Transverse colon (tissue), 4 donors: ENCODE data around the gene AMD1. TPM values are rescaled to one million over a fixed set of nuclear protein-coding genes. Genes with fewer than 3 reads are reported as not detected.
A peak's percentile ranks its signal among the peaks of the same experiment; 100 is the strongest.

Source experiments
- DNase-seq: peaks from one replicate; pipeline ENCODE4 v3.0.0-alpha.2; 2019
- H3K27ac ChIP-seq, 4 donors: fragments of 200-600 bp; sonication (generic); 2 replicates each; pipeline ENCODE4 v1.5.1; 2016 to 2018; ENCODE audit warnings: inconsistent platforms in 4 of 4
- H3K27me3 ChIP-seq: fragments of 200-600 bp; sonication (generic); 2 replicates; pipeline ENCODE4 v1.5.1; 2017; ENCODE audit warnings: inconsistent platforms
- H3K36me3 ChIP-seq, 4 donors: fragments of 200-600 bp; sonication (generic); 2 replicates each; pipeline ENCODE4 v1.5.1; 2017 to 2019; ENCODE audit warnings: inconsistent platforms in 4 of 4
- H3K4me1 ChIP-seq, 4 donors: fragments of 200-600 bp; sonication (generic); 2 replicates each; pipeline ENCODE4 v1.5.1; 2017 to 2020; ENCODE audit warnings: inconsistent platforms in 4 of 4
- H3K4me3 ChIP-seq, 4 donors: fragments of 200-600 bp; sonication (generic); 1 replicate in 1 of 4; 2 replicates in 3 of 4; pipeline versions ENCODE4 v1.5.1 to v1.6.1; 2017 to 2019; ENCODE audit warnings: inconsistent platforms in 4 of 4
- H3K9me3 ChIP-seq, 2 donors: fragments of 200-600 bp; sonication (generic); 2 replicates each; pipeline ENCODE4 v1.5.1; 2017 to 2019; ENCODE audit warnings: inconsistent platforms in 2 of 2
- EP300 ChIP-seq: sonication (generic); formaldehyde crosslinking; IDR thresholded peaks from one replicate; pipeline ENCODE4 v1.6.1; 2017; ENCODE audit warnings: antibody characterized with exemption, low read depth
- POLR2A ChIP-seq: fragments of 450-650 bp; IDR thresholded peaks from one replicate; pipeline ENCODE4 v1.6.1; 2016; ENCODE audit warnings: antibody characterized with exemption, mild to moderate bottlenecking, moderate library complexity
- POLR2AphosphoS5 ChIP-seq, 3 donors: sonication (generic); formaldehyde crosslinking; IDR thresholded peaks; one replicate each; pipeline ENCODE4 v1.6.1; 2016; ENCODE audit warnings: antibody characterized with exemption in 3 of 3
- WGBS, 2 donors: methylation state at CpG; one replicate each; pipeline ENCODE4 v1.1.5; 2018; ENCODE audit warnings: low coverage in 1 of 2; 5-methylcytosine and 5-hydroxymethylcytosine counted together
- in situ Hi-C, 4 donors: fragments of 200-750 bp; cut with MboI; loops; one replicate each; pipeline versions ENCODE4 v1.15.0 to v1.15.1; 2017; ENCODE audit warnings: low sequenced_read_pairs in 3 of 4, low pct_ligation_motif_present in 1 of 4, low pct_unique_long_range_greater_than_20kb in 1 of 4
- intact Hi-C: fragments of 100-400 bp; cut with DNase I; formaldehyde crosslinking; loops from one replicate; pipeline ENCODE4 v1.15.1; 2023; ENCODE audit warnings: low total_unique reads
- total RNA-seq, 4 donors: library from RNA; depleted of rRNA; stranded (reverse); fragments of >200 nt; gene quantifications; one replicate each; pipeline ENCODE4 v1.1.0, GENCODE V29; 2016
- TF ChIP-seq, protein P1 (sequence below), 5 experiments: fragments of 200-600 bp in 3 of 5; fragments of 450-650 bp in 2 of 5; sonication (generic) in 3 of 5; IDR thresholded peaks; 1 replicate in 2 of 5; 2 replicates in 3 of 5; pipeline ENCODE4 v1.5.1; 2016 to 2017; ENCODE audit warnings: antibody characterized with exemption in 5 of 5, inconsistent platforms in 3 of 5, mild to moderate bottlenecking in 2 of 5, moderate library complexity in 1 of 5

AMD1 gene
- total RNA-seq, 4 donors from 2014 or later = 50.7 to 86.4 (median 75.1) TPM

DNA sequence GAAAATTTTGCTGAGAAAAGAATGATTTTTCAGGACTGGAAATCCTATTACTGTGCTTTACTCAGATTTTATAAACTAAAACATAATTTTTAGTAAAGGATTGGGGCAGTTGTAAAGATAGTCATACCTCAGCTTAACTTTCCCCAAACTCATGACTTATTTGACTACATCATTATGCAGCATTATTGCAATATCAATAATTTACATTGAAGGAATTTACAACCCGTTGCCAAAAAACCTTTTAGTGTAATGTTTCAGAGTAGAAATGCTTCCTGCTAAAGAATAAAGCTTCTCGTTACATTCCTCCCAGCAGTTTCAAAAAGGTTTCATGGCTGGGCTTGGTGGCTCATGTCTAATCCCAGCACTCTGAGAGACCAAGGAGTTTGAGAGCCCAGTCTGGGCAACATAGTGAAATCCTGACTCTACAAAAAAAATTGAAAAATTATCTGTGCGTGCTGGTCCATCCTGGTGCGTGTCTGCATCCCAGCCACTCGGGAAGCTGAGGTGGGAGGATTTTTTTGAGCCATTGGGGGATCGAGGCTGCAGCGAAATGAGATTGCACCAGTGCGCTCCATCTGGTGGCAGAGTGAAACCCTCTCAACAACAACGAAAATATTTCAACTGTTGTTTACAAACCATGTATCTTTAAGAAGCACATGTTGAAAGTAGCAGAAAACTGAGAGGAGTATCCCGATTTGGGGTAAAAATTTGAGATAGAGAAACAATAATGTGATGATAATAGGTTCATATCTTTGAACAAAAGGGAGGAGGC lies 4.4 kb downstream of the AMD1 start:
- H3K36me3 ChIP-seq = no peaks in the 10 kb centered on the region
- TF ChIP-seq EP300 (no peak), POLR2A (no peak), POLR2AphosphoS5 (IDR thresholded peaks at IDR 0.05) (no peak)
- TF ChIP-seq, protein P1, sequence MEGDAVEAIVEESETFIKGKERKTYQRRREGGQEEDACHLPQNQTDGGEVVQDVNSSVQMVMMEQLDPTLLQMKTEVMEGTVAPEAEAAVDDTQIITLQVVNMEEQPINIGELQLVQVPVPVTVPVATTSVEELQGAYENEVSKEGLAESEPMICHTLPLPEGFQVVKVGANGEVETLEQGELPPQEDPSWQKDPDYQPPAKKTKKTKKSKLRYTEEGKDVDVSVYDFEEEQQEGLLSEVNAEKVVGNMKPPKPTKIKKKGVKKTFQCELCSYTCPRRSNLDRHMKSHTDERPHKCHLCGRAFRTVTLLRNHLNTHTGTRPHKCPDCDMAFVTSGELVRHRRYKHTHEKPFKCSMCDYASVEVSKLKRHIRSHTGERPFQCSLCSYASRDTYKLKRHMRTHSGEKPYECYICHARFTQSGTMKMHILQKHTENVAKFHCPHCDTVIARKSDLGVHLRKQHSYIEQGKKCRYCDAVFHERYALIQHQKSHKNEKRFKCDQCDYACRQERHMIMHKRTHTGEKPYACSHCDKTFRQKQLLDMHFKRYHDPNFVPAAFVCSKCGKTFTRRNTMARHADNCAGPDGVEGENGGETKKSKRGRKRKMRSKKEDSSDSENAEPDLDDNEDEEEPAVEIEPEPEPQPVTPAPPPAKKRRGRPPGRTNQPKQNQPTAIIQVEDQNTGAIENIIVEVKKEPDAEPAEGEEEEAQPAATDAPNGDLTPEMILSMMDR (IDR thresholded peaks at IDR 0.05) = peak in 3 of 5 experiments; percentile 24 to 33 (median 24)
- H3K27ac ChIP-seq = no peak overlapping the region
- H3K27me3 ChIP-seq = no peaks in the 10 kb centered on the region
- in situ Hi-C loops = loop anchor here in 2 of 4 donors (10.0 kb wide), 2 partner anchors 64 to 194 kb away; partner anchors contain the start of gene CDK19 (in 1 of the 2)
- intact Hi-C loops = loop anchor here (10.0 kb wide), 1 partner anchor 96 kb away; no protein-coding TSS in a partner anchor
- peaks cover 30 to 73% (median 61%) of the 10 kb centered on the region in 4 donors for H3K4me1 ChIP-seq
- DNase-seq = peak; percentile 23
- H3K4me3 ChIP-seq = peak overlapping the region in 1 of 4 donors; percentile 19
- 26 to 31% methylated on average over 2 to 10 of the region's 10 CpGs for WGBS, 2 donors
- no peaks in the 10 kb centered on the region for H3K9me3 ChIP-seq

DNA sequence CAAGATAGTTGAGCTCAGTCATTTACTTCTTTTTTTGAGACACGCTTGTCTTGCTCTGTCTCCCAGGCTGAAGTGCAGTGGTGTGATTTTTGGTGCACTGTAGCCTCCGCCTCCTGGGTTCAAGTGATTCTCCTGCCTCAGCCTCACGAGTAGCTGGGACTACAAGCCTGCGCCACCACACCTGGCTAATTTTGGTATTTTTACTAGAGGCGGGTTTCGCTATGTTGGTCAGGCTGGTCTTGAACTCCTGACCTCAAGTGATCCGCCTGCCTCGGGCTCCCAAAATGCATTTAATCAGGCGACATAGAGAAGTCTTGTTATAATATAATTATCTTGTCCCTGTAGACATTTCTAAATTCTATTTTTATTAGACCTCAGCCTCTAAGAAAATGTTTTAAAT lies 6.1 kb downstream of the AMD1 start:
- in situ Hi-C loops = loop anchor here in 1 of 4 donors (10.0 kb wide), 1 partner anchor 56 kb away; no protein-coding TSS in a partner anchor
- H3K27ac ChIP-seq = no peak overlapping the region
- peaks cover 30 to 79% (median 61%) of the 10 kb centered on the region in 4 donors for H3K4me1 ChIP-seq
- no peaks in the 10 kb centered on the region for H3K9me3 ChIP-seq
- H3K27me3 ChIP-seq = no peaks in the 10 kb centered on the region
- no peak overlapping the region for H3K4me3 ChIP-seq
- no peak for TF ChIP-seq EP300
- TF ChIP-seq, protein P1 (IDR thresholded peaks at IDR 0.05) = no peak
- TF ChIP-seq POLR2A = no peak
- no peak for TF ChIP-seq POLR2AphosphoS5 (IDR thresholded peaks at IDR 0.05)
- intact Hi-C loops = no loop called here
- no peaks in the 10 kb centered on the region for H3K36me3 ChIP-seq
- no peak for DNase-seq
- 72 to 80% methylated on average over 7 to 9 of the region's 9 CpGs for WGBS, 2 donors

DNA sequence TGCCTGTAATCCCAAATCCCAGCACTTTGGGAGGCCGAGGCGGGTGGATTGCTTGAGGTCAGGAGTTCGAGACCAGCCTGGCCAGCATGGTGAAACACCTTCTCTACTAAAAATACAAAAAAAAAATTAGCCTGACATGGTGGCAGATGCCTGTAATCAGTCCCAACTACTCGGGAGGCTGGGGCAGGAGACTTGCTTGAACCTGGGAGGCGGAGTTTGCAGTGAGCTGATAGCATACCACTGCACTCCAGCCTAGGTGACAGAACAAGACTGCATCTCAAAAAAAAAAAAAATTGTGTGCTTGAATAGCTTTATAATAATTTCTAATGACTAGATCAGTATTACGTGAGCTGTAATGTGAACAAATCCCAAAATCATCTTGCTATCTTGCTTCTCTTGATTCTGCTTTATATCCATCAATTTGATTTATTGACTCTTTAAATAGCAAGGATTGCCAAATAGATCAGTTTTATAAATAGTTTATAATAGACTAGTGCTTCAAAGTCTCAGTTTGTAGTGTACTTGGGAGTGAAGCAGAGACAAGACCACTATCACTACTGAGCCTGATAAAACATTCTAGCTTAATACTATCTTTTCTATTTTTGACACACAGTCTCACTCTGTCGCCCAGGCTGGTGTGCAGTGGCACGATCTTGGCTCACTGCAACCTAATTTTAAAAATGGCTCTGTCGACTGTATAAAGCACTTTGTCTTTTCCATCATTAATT lies 7.1 kb downstream of the AMD1 start:
- no peaks in the 10 kb centered on the region for H3K9me3 ChIP-seq
- H3K27ac ChIP-seq = no peak overlapping the region
- TF ChIP-seq POLR2AphosphoS5 (IDR thresholded peaks at IDR 0.05) (no peak), EP300 (no peak), POLR2A (no peak)
- TF ChIP-seq, protein P1 (IDR thresholded peaks at IDR 0.05) = no peak
- no peaks in the 10 kb centered on the region for H3K36me3 ChIP-seq
- 67 to 70% methylated on average over 6 to 9 of the region's 9 CpGs for WGBS, 2 donors
- H3K27me3 ChIP-seq = no peaks in the 10 kb centered on the region
- no peak overlapping the region for H3K4me3 ChIP-seq
- intact Hi-C loops = no loop called here
- no peak for DNase-seq
- peaks cover 30 to 87% (median 60%) of the 10 kb centered on the region in 4 donors for H3K4me1 ChIP-seq
- in situ Hi-C loops = loop anchor here in 1 of 4 donors (10.0 kb wide), 1 partner anchor 57 kb away; no protein-coding TSS in a partner anchor

DNA sequence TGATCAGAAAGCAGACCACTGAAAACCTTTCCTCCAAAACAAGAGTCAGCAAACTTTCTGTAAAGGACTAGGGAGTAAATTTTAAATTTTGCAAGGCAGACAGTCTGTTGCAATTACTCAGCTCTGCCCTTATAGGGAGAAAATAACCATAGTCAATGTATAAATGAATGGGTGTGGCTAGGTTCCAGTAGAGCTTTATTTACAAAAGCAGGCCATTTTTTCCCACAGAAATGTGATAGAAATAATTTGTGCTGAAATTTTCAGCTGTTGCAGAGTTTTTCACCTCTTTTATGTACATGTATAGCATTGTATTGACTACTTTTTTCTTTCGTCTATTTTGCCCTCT lies 7.7 kb downstream of the AMD1 start:
- intact Hi-C loops (no loop called here), in situ Hi-C loops (loop anchor here in 1 of 4 donors (10.0 kb wide), 1 partner anchor 57 kb away; no protein-coding TSS in a partner anchor)
- Histone ChIP-seq H3K36me3 (no peaks in the 10 kb centered on the region), H3K27ac (no peak overlapping the region), H3K27me3 (no peaks in the 10 kb centered on the region), H3K9me3 (no peaks in the 10 kb centered on the region), H3K4me3 (no peak overlapping the region), H3K4me1 (peaks cover 28 to 83% (median 57%) of the 10 kb centered on the region in 4 donors)
- DNase-seq = no peak
- TF ChIP-seq, protein P1 (IDR thresholded peaks at IDR 0.05) = no peak
- no peak for TF ChIP-seq EP300
- TF ChIP-seq POLR2A = no peak
- no peak for TF ChIP-seq POLR2AphosphoS5 (IDR thresholded peaks at IDR 0.05)
- WGBS, 2 donors = 33 to 53% methylated on average over 1 of the region's 1 CpG
